Measurements from ENCODE around the gene TAS2R42.
A peak's percentile ranks its signal among the peaks of the same experiment; 100 is the strongest.

TAS2R42 gene

GRCh38 chr12:11174022-11174421, 12.7 kb downstream of the TAS2R42 start:
- Histone ChIP-seq H3K36me3 (ENCODE audit: control insufficient read depth, low read length) (peaks cover 13% of the 10 kb centered on the region), H3K27ac (ENCODE audit: low read depth, low read length) (no peak overlapping the region), H3K4me1 (ENCODE audit: control insufficient read depth, low read length) (peaks cover 24% of the 10 kb centered on the region), H3K9me3 (ENCODE audit: control insufficient read depth, insufficient read depth, low read length) (no peaks in the 10 kb centered on the region), H3K4me2 (ENCODE audit: low read length) (no peak overlapping the region), H3F3A (ENCODE audit: control insufficient read depth, insufficient read depth) (no peaks in the 10 kb centered on the region), H3K9me2 (replicated peaks; ENCODE audit: control insufficient read depth, low read length) (no peaks in the 10 kb centered on the region), H3K27me3 (ENCODE audit: control insufficient read depth, low read length) (peaks cover 2% of the 10 kb centered on the region; the same call in 1 of the 2 replicates), H4K20me1 (ENCODE audit: control insufficient read depth, insufficient read depth, low read depth, low read length) (no peaks in the 10 kb centered on the region), H3K79me2 (ENCODE audit: control insufficient read depth, low read length) (peaks cover 38% of the 10 kb centered on the region), H3K4me3 (ENCODE audit: low read length) (no peak overlapping the region)
- TF ChIP-seq EZH2phosphoT487 (IDR thresholded peaks at IDR 0.05; ENCODE audit: borderline replicate concordance, low read length) (no peak), CTCF (IDR thresholded peaks at IDR 0.05; ENCODE audit: low read depth, low read length, poor library complexity, severe bottlenecking) (no peak)

GRCh38 chr12:11171969-11172675, 14.6 kb downstream of the TAS2R42 start:
- Histone ChIP-seq H3K9me3 (ENCODE audit: control insufficient read depth, insufficient read depth, low read length) (no peaks in the 10 kb centered on the region), H3K4me2 (ENCODE audit: low read length) (peak overlapping the region; percentile 61), H3K4me1 (ENCODE audit: control insufficient read depth, low read length) (peaks cover 24% of the 10 kb centered on the region), H3K27me3 (ENCODE audit: control insufficient read depth, low read length) (peaks cover 2% of the 10 kb centered on the region; the same call in 1 of the 2 replicates), H3K27ac (ENCODE audit: low read depth, low read length) (no peak overlapping the region), H3K4me3 (ENCODE audit: low read length) (peak overlapping the region; percentile 75), H3K9me2 (replicated peaks; ENCODE audit: control insufficient read depth, low read length) (no peaks in the 10 kb centered on the region), H3F3A (ENCODE audit: control insufficient read depth, insufficient read depth) (no peaks in the 10 kb centered on the region), H4K20me1 (ENCODE audit: control insufficient read depth, insufficient read depth, low read depth, low read length) (no peaks in the 10 kb centered on the region), H3K36me3 (ENCODE audit: control insufficient read depth, low read length) (peaks cover 16% of the 10 kb centered on the region), H3K79me2 (ENCODE audit: control insufficient read depth, low read length) (peaks cover 53% of the 10 kb centered on the region)
- TF ChIP-seq EZH2phosphoT487 (IDR thresholded peaks at IDR 0.05; ENCODE audit: borderline replicate concordance, low read length) (no peak), CTCF (IDR thresholded peaks at IDR 0.05; ENCODE audit: low read depth, low read length, poor library complexity, severe bottlenecking) (no peak)

- Histone ChIP-seq H3K27ac (ENCODE audit: low read depth, low read length) (peak within 1 kb of the TSS; percentile 69), H3K79me2 (ENCODE audit: control insufficient read depth, low read length) (peaks cover 61% of the 10 kb centered on the region), H3K4me2 (ENCODE audit: low read length) (peak within 1 kb of the TSS; percentile 61), H3K9me3 (ENCODE audit: control insufficient read depth, insufficient read depth, low read length) (no peaks in the 10 kb centered on the region), H3K27me3 (ENCODE audit: control insufficient read depth, low read length) (peaks cover 2% of the 10 kb centered on the region; the same call in 1 of the 2 replicates), H4K20me1 (ENCODE audit: control insufficient read depth, insufficient read depth, low read depth, low read length) (no peaks in the 10 kb centered on the region), H3K36me3 (ENCODE audit: control insufficient read depth, low read length) (peaks cover 16% of the 10 kb centered on the region), H3K4me1 (ENCODE audit: control insufficient read depth, low read length) (peaks cover 24% of the 10 kb centered on the region), H3K4me3 (ENCODE audit: low read length) (peak within 1 kb of the TSS; percentile 75), H3F3A (ENCODE audit: control insufficient read depth, insufficient read depth) (no peaks in the 10 kb centered on the region), H3K9me2 (replicated peaks; ENCODE audit: control insufficient read depth, low read length) (no peaks in the 10 kb centered on the region)
- TF ChIP-seq CTCF (IDR thresholded peaks at IDR 0.05; ENCODE audit: low read depth, low read length, poor library complexity, severe bottlenecking) (peak; percentile 13), EZH2phosphoT487 (IDR thresholded peaks at IDR 0.05; ENCODE audit: borderline replicate concordance, low read length) (no peak)
These were observed 15.4 kb downstream of the TAS2R42 start, which contains the start of gene SMIM10L1 for GRCh38 chr12:11171145-11171968. Gene SMIM10L1, plus strand, starts transcription at chr12:11171194. Its CDS starts 163 bp downstream, at chr12:11171357.
